Fibroblast of skin of scalp (primary cell): ENCODE results near the gene TRAPPC10.

Experiments
- DNase-seq: peaks from one replicate; pipeline ENCODE4 v3.0.0-alpha.2; 2013

TRAPPC10 gene

GRCh38 chr21:43983390-43983789 is 28.7 kb upstream of the TRAPPC10 start:
- DNase-seq: no peak

DNA sequence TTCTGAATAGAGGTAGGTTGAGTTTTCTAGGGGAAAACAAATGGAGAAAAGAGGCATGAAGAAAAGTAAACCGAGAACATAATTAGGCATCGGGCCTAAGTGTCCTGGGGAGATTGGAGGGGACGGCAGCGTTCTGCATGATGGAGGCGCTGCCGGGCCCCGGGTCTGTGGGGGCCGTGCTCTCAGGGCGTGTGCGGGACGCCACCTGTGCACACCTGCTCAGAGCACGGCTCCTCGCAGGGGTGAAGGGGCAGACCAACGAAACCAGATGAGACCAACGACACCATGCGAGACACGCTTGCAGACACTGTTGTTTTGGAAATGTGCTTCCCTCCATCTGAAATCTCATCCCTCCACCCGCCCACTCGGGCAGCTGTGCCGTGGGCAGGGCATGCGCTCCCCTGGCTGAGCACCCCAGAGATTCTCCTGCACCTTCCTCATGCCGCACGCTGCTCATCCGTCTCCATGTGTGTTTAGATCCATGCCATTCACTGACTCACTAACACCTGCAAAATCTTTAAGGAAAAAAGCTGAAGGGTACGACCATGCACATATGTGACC is 28.2 kb upstream of the TRAPPC10 start:
- DNase-seq: no peak

DNA sequence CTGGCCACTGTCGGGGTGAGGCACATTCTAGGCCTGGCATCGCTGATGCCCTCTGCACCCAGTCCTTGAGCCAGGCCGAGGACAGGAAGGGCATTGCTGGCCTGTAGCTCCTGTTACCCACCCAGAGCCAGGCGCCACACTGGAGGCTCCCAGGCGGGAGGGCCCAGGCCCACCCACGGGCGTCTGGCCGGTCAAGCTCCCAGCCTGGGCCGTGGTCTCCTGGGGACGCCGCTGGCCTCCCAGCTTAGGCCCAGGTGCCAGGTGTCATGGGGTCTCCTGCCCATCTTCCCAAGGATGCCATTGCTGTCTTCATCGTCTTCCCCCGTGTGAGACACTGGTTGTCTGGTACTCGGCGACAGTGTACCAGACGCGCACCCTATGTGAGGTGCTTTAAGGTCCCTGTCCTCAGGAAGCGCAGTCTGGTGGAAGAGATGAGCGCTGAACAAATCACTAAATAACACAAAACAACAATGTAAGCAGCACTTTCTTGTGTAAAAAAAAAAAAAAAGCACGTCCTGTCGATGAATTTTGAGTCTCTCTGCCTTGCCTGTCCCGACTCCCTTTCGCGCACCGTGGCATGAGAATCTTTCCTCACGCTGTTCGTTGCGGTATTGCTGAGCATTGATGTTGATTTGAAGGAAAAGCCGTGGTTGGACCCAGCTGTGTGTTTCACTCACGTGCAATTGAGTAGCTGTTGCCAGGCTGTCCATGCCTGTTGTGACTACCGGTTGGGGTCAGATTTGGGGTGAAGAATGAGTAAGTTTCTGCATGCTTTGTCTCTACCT is 27.0 kb upstream of the TRAPPC10 start:
- no peak for DNase-seq

GRCh38 chr21:43985690-43986251 is 26.3 kb upstream of the TRAPPC10 start:
- no peak for DNase-seq

GRCh38 chr21:43986544-43987451 is 25.3 kb upstream of the TRAPPC10 start:
- DNase-seq: no peak

DNA sequence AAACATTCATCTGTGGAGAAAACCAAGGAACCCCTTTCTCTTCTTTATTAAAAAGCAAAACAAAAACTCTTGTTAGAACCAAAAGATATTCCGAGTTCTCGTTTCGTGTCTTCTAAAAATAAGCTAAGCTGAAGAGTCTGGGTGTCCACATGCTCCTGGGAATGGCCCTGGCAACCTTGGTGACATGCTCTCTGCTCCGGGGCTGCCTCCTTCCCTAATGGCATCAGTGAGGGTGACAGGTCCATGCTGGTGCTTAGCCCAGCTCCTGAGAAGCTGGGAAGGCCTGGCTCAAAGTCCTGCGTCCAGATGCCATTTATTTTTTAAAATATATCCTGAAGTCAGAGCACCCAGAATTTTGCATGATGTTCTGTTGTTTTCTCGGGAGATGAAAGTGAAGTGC is 24.6 kb upstream of the TRAPPC10 start:
- DNase-seq: no peak

- no peak for DNase-seq
These were observed 24.1 kb upstream of the TRAPPC10 start for GRCh38 chr21:43988016-43988415.

DNA sequence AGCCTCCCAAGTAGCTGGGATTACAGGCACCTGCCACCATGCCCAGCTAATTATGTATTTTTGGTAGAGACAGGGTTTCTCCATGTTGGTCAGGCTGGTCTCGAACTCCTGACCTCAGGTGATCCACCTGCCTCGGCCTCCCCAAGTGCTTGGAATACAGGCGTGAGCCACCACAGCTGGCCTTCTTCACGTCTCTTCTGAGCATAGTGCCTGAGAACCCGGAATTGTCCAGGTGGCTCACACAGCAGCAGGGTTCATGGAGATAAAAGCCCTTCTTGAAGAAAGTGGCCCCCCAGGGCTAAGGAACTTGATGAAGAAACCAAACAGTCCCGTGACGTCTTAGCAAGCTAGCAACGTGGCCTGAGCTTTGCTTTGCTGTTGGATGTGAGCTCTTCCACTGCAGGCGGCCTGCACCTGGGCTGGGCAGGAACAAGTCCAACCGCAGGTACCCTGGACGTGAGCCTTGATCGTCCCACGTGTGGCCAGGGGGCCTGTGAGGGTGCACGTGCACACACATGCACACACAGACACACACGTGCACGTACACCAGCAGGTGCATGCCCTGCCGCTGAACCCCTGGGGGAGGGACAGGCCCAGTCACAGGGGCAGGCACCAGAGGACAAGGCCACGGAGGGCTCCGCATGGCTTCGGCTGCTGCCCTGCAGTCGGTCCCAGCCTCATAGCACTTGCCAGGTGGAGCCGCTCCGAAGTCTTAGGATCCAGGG is 23.4 kb upstream of the TRAPPC10 start:
- DNase-seq: no peak

- no peak for DNase-seq
These were observed 22.7 kb upstream of the TRAPPC10 start for GRCh38 chr21:43989401-43989800.

DNA sequence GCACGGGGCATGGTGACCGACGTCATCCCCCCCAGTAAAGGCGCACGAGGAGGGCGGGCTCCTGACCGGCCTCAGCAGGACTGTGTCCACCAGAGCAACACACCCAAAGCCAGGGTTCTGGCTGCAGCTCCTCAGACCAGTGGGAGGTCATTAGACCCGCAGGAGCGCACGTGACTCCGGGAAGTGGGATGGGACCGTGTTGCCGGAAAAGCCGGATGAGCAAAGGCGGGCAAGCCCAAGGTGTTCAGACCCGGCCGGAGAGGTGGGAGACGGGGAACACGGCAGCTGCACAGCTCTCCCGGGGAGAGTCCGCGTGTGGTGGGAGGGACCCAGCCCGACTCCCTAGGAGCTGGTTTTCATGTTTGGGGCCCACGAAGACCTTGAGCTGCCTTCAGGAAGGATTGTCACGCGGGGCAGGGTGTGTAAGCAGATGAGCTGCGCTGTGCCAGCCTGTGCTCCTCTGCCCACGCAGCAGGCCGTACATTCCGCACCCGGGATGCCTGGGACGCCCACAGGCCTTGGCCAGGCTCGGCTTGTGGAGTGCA is 20.6 kb upstream of the TRAPPC10 start:
- no peak for DNase-seq

- DNase-seq: no peak
These were observed 20.0 kb upstream of the TRAPPC10 start for GRCh38 chr21:43992121-43992520.

DNA sequence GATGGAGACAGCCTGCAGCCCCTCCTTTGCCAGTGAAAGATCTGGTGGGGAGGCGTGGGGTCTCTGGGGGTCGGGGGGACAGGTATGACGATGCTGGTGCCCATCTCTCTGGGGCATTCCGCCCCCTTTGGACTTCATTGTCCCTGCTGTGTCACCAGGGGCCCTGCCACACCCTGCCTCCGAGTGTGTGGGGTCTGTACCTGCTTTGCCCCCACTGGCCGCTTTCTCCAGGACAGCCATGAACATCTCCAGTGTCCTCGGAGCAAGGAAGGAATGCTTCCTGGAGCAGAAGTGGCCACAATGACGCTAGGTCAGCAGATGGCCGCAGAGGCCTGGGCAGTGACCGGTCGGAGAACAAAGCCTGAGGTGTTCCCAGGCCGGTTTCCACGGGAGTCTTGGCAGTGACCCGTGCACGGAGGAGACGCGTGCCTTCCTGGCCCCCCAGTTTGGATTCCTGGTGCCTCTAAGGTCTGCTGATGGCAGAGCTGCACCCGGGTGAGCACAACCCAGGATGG is 18.6 kb upstream of the TRAPPC10 start:
- no peak for DNase-seq

GRCh38 chr21:43994085-43994484 is 18.0 kb upstream of the TRAPPC10 start:
- DNase-seq: no peak

GRCh38 chr21:43994646-43995045 is 17.5 kb upstream of the TRAPPC10 start:
- DNase-seq: no peak

GRCh38 chr21:43995521-43996105 is 16.5 kb upstream of the TRAPPC10 start:
- DNase-seq: no peak

- DNase-seq: no peak
These were observed 14.1 kb upstream of the TRAPPC10 start for GRCh38 chr21:43997766-43998742.

DNA sequence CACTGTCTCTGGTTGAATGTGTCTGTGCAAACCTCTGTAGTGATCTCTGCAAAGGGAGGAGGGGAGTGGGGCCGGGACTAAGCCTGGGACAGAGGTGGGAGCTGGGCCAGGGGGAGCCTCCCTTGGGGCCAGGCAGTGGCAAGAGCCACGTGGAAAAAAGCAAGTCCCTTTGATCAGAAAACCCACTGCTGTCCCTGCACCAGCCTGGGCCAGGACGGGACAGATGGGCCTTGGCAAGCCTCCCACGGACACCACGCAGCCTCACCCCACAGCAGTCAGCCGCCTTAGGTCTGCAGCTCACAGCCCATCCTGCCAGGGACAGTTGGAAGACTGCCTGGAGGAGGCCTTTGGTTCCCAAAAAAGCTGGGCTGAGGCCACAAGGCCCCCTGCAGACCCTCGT is 11.7 kb upstream of the TRAPPC10 start:
- DNase-seq: no peak

GRCh38 chr21:44002511-44002910 is 9.6 kb upstream of the TRAPPC10 start:
- DNase-seq: no peak

GRCh38 chr21:44003307-44003966 is 8.7 kb upstream of the TRAPPC10 start:
- DNase-seq: no peak

DNA sequence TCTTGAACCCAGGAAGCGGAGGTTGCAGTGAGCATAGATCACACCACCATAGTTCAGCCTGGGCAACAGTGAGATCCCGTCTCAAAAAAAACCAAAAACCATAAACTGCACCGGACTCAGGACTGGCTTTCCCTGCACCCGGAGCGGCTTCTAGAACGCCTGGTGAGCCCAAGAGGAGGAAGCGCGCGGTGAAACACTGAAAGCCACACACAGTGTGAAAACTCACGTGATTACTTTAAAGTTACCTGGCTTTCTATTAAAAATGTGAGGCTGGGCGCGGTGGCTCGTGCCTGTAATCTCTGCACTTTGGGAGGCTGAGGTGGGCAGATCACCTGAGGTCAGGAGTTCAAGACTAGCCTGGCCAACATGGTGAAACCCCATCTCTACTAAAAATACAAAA is 7.0 kb upstream of the TRAPPC10 start:
- no peak for DNase-seq
